Upper lobe of left lung (tissue), 6 donors: Measurements from ENCODE around the gene KMT5B. TPM values are rescaled to one million over a fixed set of nuclear protein-coding genes. Genes with fewer than 3 reads are reported as not detected.

Source experiments
- ATAC-seq, 2 donors: fragments of 200-7000 bp; cut with Tn5 transposase; one replicate each; pipeline ENCODE4 v1.9.1; 2022; ENCODE audit warnings: mild to moderate bottlenecking in 2 of 2, moderate library complexity in 2 of 2; ENCODE audit not compliant: low FRiP score in 2 of 2
- DNase-seq, 2 donors: peaks; one replicate each; pipeline ENCODE4 v3.0.0-alpha.2; 2019 to 2020
- H3K27ac ChIP-seq, 4 donors: fragments of 200-600 bp; sonication (generic); one replicate each; pipeline ENCODE4 v1.5.1; 2016 to 2019
- H3K27me3 ChIP-seq, 4 donors: fragments of 200-600 bp; sonication (generic); one replicate each; pipeline ENCODE4 v1.5.1; 2017 to 2019
- H3K36me3 ChIP-seq, 4 donors: fragments of 200-600 bp; sonication (generic); one replicate each; pipeline ENCODE4 v1.5.1; 2016 to 2019
- H3K4me1 ChIP-seq, 4 donors: fragments of 200-600 bp; sonication (generic); one replicate each; pipeline ENCODE4 v1.5.1; 2018 to 2019
- H3K4me3 ChIP-seq, 4 donors: fragments of 200-600 bp; sonication (generic); one replicate each; pipeline ENCODE4 v1.5.1; 2017 to 2019; ENCODE audit warnings: mild to moderate bottlenecking in 2 of 4, moderate library complexity in 1 of 4
- H3K9me3 ChIP-seq, 4 donors: fragments of 200-600 bp; sonication (generic); one replicate each; pipeline ENCODE4 v1.5.1; 2018 to 2019
- EP300 ChIP-seq, 4 donors: sonication (generic); formaldehyde crosslinking; IDR thresholded peaks; one replicate each; pipeline ENCODE4 v1.5.1; 2017; ENCODE audit warnings: antibody characterized with exemption in 4 of 4, control low read depth in 2 of 4
- POLR2A ChIP-seq, 4 donors: fragments of 450-650 bp; IDR thresholded peaks; one replicate each; pipeline ENCODE4 v1.5.1; 2016 to 2017; ENCODE audit warnings: antibody characterized with exemption in 4 of 4, mild to moderate bottlenecking in 2 of 4
- POLR2AphosphoS5 ChIP-seq, 2 donors: sonication (generic); formaldehyde crosslinking; IDR thresholded peaks; one replicate each; pipeline ENCODE4 v1.5.1; 2017; ENCODE audit warnings: antibody characterized with exemption in 2 of 2
- WGBS, 2 donors: methylation state at CpG; one replicate each; pipeline ENCODE4 v1.1.5; 2017 to 2018; 5-methylcytosine and 5-hydroxymethylcytosine counted together
- total RNA-seq, 6 donors: library from RNA; depleted of rRNA in 4 of 6; stranded (reverse); fragments of >200 nt in 4 of 6; gene quantifications; one replicate each; pipeline versions ENCODE4 v1.1.0 to v1.2.1, GENCODE V29; 2016 to 2021
- TF ChIP-seq, protein P1 (sequence below), 6 experiments: fragments of 450-650 bp in 4 of 6; fragments of 200-600 bp in 2 of 6; sonication (generic) in 2 of 6; IDR thresholded peaks; one replicate each; pipeline ENCODE4 v1.5.1; 2016 to 2019; ENCODE audit warnings: antibody characterized with exemption in 6 of 6
- donor health status: DM: no; HTN: no; CAD: no; lungs with moderate emphysema.
- donor health status: DM: no; HTN: yes; CAD: no; lungs with severe emphysema.

The KMT5B gene
- total RNA-seq, 6 donors from 2014 or later, result 19.3 to 61.2 (median 41.0) TPM

GRCh38 chr11:68221406-68221805 is 8.3 kb upstream of the KMT5B start:
- no peaks in the 10 kb centered on the region for H3K27me3 ChIP-seq
- WGBS, 2 donors, result 83 to 84% methylated on average over 5 of the region's 5 CpGs
- DNase-seq (no peak), ATAC-seq (no peak)
- TF ChIP-seq POLR2AphosphoS5 (IDR thresholded peaks at IDR 0.05), result no peak
- TF ChIP-seq POLR2A (IDR thresholded peaks at IDR 0.05), result no peak
- no peaks in the 10 kb centered on the region for H3K4me1 ChIP-seq
- H3K4me3 ChIP-seq, result no peak overlapping the region
- no peaks in the 10 kb centered on the region for H3K9me3 ChIP-seq
- no peak overlapping the region for H3K27ac ChIP-seq
- no peaks in the 10 kb centered on the region for H3K36me3 ChIP-seq

GRCh38 chr11:68216171-68216938 is 3.3 kb upstream of the KMT5B start:
- Histone ChIP-seq H3K27ac (no peak overlapping the region), H3K9me3 (no peaks in the 10 kb centered on the region), H3K4me1 (peaks cover 8 to 18% (median 14%) of the 10 kb centered on the region in 4 donors), H3K27me3 (no peaks in the 10 kb centered on the region), H3K36me3 (no peaks in the 10 kb centered on the region), H3K4me3 (no peak overlapping the region)
- TF ChIP-seq, protein P1, sequence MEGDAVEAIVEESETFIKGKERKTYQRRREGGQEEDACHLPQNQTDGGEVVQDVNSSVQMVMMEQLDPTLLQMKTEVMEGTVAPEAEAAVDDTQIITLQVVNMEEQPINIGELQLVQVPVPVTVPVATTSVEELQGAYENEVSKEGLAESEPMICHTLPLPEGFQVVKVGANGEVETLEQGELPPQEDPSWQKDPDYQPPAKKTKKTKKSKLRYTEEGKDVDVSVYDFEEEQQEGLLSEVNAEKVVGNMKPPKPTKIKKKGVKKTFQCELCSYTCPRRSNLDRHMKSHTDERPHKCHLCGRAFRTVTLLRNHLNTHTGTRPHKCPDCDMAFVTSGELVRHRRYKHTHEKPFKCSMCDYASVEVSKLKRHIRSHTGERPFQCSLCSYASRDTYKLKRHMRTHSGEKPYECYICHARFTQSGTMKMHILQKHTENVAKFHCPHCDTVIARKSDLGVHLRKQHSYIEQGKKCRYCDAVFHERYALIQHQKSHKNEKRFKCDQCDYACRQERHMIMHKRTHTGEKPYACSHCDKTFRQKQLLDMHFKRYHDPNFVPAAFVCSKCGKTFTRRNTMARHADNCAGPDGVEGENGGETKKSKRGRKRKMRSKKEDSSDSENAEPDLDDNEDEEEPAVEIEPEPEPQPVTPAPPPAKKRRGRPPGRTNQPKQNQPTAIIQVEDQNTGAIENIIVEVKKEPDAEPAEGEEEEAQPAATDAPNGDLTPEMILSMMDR (IDR thresholded peaks at IDR 0.05), result no peak
- TF ChIP-seq POLR2AphosphoS5 (IDR thresholded peaks at IDR 0.05) (no peak), EP300 (IDR thresholded peaks at IDR 0.05) (no peak), POLR2A (IDR thresholded peaks at IDR 0.05) (no peak)
- 75 to 87% methylated on average over 9 to 22 of the region's 22 CpGs for WGBS, 2 donors
- DNase-seq (peak; percentile 36 to 67), ATAC-seq (peak in 1 of 2 donors; percentile 35)

DNA sequence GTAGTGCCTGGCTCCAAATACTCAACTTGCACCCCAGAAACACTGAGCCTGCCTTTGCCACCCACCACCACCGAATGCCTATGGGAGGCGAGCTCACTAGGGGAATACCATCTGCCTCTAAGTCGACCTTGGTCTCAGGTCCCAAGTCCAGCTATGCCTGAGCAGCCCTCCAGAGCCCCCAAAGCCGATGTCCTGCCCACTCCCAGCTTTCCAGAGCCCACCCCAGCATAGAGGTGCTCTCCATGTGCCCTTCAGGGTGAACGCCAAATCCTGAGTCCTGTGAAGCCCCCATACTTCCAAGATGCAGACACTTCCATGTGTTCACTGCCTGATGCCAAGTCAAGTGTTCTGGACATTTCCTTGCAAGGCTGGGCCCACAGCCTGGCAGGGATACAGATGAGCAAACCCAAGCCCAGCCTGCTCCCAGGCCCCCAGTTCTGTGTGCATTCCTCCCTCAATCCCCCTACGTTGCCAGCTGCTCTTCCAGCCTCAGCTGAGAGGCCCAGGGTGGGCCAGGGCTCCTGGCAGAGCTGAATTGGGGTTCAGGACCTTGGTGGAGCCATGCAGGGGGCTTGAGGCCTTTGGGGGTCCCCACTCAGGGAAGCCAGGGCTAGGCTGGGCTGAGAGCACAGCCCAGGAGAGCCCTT is 2.6 kb upstream of the KMT5B start:
- no peak for DNase-seq
- H3K27ac ChIP-seq, result no peak overlapping the region
- H3K36me3 ChIP-seq, result no peaks in the 10 kb centered on the region
- no peak overlapping the region for H3K4me3 ChIP-seq
- no peaks in the 10 kb centered on the region for H3K27me3 ChIP-seq
- TF ChIP-seq, protein P1 (IDR thresholded peaks at IDR 0.05), result no peak
- no peak for TF ChIP-seq POLR2AphosphoS5 (IDR thresholded peaks at IDR 0.05)
- TF ChIP-seq POLR2A (IDR thresholded peaks at IDR 0.05), result no peak
- no peak for TF ChIP-seq EP300 (IDR thresholded peaks at IDR 0.05)
- no peak for ATAC-seq
- peaks cover 15 to 26% (median 21%) of the 10 kb centered on the region in 4 donors for H3K4me1 ChIP-seq
- no peaks in the 10 kb centered on the region for H3K9me3 ChIP-seq
- 84 to 86% methylated on average over 4 to 6 of the region's 6 CpGs for WGBS, 2 donors

- Histone ChIP-seq H3K4me1 (peaks cover 20 to 31% (median 26%) of the 10 kb centered on the region in 4 donors), H3K9me3 (no peaks in the 10 kb centered on the region), H3K27ac (no peak overlapping the region), H3K27me3 (no peaks in the 10 kb centered on the region), H3K4me3 (no peak overlapping the region), H3K36me3 (no peaks in the 10 kb centered on the region)
- ATAC-seq (no peak), DNase-seq (no peak)
- TF ChIP-seq, protein P1 (IDR thresholded peaks at IDR 0.05), result no peak
- WGBS, 2 donors, result 74 to 76% methylated on average over 10 to 15 of the region's 15 CpGs
Measured at GRCh38 chr11:68215087-68215445, 2.0 kb upstream of the KMT5B start.

- no peaks in the 10 kb centered on the region for H3K27me3 ChIP-seq
- no peaks in the 10 kb centered on the region for H3K9me3 ChIP-seq
- peak; percentile 1 to 22 for ATAC-seq
- peak; percentile 25 to 90 for DNase-seq
- 29 to 35% methylated on average over 25 to 36 of the region's 58 CpGs for WGBS, 2 donors
- no peaks in the 10 kb centered on the region for H3K36me3 ChIP-seq
- peak overlapping the region; percentile 98 to 100 (median 100) for H3K27ac ChIP-seq
- H3K4me1 ChIP-seq, result peaks cover 26 to 38% (median 32%) of the 10 kb centered on the region in 4 donors
- TF ChIP-seq EP300 (IDR thresholded peaks at IDR 0.05), result no peak
- TF ChIP-seq, protein P1 (IDR thresholded peaks at IDR 0.05), result no peak
- H3K4me3 ChIP-seq, result peak overlapping the region; percentile 61 to 94 (median 76)
Measured at GRCh38 chr11:68214173-68215086, 1.3 kb upstream of the KMT5B start.
